Measurements from ENCODE around the gene STX16.

STX16 gene

GRCh38 chr20:58693226-58694006 is 42.3 kb downstream of the STX16 start:
- no peak for TF ChIP-seq CTCF (conservative IDR thresholded peaks at IDR 0.05)
- H3K27ac ChIP-seq: peak overlapping the region; percentile 94

- TF ChIP-seq CTCF (conservative IDR thresholded peaks at IDR 0.05): no peak
- H3K27ac ChIP-seq: peak overlapping the region; percentile 94
Measured at GRCh38 chr20:58694241-58695083, 43.4 kb downstream of the STX16 start.

GRCh38 chr20:58695084-58695722 is 44.1 kb downstream of the STX16 start:
- TF ChIP-seq CTCF (conservative IDR thresholded peaks at IDR 0.05): no peak
- no peak overlapping the region for H3K27ac ChIP-seq

GRCh38 chr20:58695895-58696375 is 44.9 kb downstream of the STX16 start:
- H3K27ac ChIP-seq: no peak overlapping the region

GRCh38 chr20:58696411-58696961 is 45.4 kb downstream of the STX16 start:
- TF ChIP-seq CTCF (conservative IDR thresholded peaks at IDR 0.05): no peak
- no peak overlapping the region for H3K27ac ChIP-seq

More at GRCh38 chr20:58695895-58696375, 44.9 kb downstream of the STX16 start:
- no peak for TF ChIP-seq CTCF (conservative IDR thresholded peaks at IDR 0.05)

GRCh38 chr20:58697201-58697866 is 46.3 kb downstream of the STX16 start:
- no peak for TF ChIP-seq CTCF (conservative IDR thresholded peaks at IDR 0.05)
- no peak overlapping the region for H3K27ac ChIP-seq

Measured in VCaP (cell line).